GM21447 (cell line): ENCODE measurements around the gene ITGB5.

ENCODE experiments used
- ATAC-seq: cut with Tn5 transposase; IDR thresholded peaks from one replicate; pipeline ENCODE4 v1.9.1; 2021; ENCODE audit not compliant: unreplicated experiment

ITGB5 gene

GRCh38 chr3:124896824-124897526, 9.8 kb upstream of the ITGB5 start:
- ATAC-seq, result no peak

GRCh38 chr3:124895756-124896155, 8.6 kb upstream of the ITGB5 start:
- ATAC-seq, result no peak

GRCh38 chr3:124893526-124893925, 6.4 kb upstream of the ITGB5 start:
- ATAC-seq, result no peak

DNA sequence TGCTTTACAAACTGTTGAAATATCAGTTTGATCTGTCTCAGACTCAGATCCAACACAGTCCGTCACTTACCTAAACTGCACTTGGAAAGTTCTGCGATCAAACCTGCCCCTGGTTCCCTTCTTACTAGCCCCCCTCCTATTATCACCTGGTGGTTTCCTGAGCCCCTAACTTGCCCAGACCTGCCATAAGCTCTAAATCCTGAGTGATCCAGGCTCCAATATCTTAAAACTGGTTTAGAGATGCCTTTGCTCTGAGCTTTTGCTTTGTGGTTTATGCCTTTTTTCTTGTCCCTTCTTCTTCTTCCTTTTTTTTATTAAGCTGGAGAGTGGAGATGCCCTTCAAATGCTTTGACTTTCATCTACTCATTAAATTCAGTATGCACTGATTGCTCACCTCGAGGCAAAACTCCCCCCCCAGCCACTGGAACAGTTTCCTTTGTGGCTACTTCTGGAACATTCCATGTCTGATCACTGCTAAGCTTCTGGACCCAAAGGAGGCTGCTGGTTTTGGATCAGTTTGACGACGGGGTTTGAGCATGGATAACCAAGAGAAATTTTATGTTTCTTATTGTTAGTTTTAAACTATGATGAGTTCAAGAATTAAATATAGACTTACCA, 3.5 kb upstream of the ITGB5 start:
- no peak for ATAC-seq

- no peak for ATAC-seq
Observed at GRCh38 chr3:124888482-124889441, 1.6 kb upstream of the ITGB5 start.

DNA sequence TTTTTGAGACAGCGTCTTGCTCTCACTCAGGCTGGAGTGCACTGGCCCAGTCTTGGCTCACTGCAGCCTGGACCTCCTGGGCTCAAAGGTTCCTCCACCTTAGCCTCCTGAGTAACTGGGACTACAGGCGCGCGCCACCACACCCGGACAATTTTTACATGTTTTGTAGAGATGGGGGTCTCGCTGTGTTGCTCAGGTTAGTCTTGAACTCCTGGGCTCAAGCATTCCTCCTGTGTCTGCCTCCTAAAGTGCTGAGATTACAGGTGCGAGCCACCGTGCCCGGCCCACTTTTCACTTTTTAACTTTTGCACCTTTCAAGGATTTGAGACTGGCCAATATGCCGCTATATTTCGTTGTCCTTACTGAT, 750 bp upstream of the ITGB5 start:
- no peak for ATAC-seq

- ATAC-seq, result peak; percentile 44
Observed at GRCh38 chr3:124886168-124887056, 753 bp downstream of the ITGB5 start.

- no peak for ATAC-seq
Observed at GRCh38 chr3:124885466-124886167, 1.5 kb downstream of the ITGB5 start.

- no peak for ATAC-seq
Observed at GRCh38 chr3:124884474-124885101, 2.6 kb downstream of the ITGB5 start.

DNA sequence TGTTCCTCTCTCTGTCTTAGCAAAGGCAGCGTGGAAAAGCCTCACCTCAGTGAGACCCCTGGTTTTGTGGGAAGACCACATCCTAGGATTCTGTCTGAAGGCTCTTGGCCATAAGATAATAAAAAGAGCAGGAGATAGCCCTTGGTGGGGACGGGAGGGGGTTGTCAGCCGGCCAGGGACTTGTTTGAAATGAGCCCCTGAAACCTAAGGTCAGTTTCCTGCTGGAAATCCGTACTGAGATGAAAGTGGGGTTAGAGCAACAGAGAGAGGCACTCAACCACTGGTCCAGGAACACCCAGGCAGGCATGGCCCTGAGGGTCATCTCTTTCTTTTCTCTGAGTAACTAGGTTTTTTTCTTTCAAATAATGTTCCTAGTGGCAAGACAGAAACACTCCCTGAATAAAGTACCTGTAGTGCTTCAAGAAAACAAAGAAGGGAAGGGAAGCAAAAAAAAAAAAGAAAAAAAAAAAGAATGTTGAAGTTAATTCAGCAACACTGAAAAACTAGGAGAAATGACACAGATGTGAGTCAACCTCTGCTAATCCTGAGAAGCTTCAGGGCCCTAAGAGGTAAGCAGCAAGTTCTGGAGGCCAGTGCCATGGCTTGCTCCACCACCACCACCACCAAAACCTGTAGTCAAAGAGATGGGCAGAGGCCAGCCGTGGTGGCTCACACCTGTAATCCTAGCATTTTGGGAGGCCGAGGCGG, 3.2 kb downstream of the ITGB5 start:
- no peak for ATAC-seq

GRCh38 chr3:124882816-124883747, 4.1 kb downstream of the ITGB5 start:
- no peak for ATAC-seq

DNA sequence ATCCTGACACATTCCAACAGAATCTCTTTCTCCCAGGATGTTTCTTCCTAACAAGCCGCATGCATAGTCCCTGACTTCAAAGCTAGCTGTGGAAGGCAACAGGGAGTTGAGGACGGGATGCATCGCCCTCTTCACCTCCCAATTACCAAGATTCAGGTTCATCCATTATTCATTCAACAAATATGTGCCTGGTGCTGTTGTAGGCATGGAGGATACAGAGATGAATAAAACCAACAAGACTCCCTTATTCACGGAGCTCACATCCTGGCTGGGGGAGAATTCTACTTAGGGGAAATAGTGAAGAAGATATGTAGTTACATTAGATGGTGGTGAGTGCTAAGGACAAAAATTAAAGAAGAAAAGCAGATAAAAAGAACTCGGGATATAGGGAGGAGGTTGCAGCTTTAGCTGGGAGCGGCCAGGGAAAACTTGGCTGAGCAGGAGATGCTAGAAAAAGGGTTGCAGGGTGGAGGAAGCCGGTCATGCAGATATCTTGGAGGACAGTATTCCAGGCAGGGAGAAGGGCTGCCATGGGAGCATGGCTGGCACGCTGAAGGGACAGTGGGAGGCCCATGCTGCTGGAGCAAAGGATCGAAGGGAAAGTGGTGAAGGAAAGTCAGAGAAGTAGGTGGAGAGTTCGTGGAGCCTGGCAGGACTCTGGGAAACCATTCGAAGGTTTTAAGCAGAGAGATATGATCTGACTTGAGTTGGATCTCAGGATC, 5.0 kb downstream of the ITGB5 start:
- no peak for ATAC-seq

DNA sequence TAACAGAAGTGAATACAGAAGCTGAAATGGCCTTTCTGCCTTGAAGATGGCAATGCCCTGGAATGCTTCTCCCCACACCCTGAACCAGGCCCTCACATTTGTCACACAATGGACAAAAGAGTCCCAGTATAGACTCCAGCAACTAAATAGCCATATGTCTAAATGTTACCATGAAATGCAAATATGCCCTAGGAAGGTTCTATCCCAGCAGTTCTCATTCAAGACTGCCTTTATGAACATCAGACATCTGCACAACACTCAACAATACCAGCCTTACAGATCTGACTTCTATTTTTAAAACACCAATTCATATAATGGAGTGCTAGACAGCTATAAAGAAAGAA, 7.9 kb downstream of the ITGB5 start:
- ATAC-seq, result no peak

- peak; percentile 82 for ATAC-seq
Observed at GRCh38 chr3:124878561-124879336, 8.4 kb downstream of the ITGB5 start.

- ATAC-seq, result no peak
Observed at GRCh38 chr3:124877674-124878073, 9.5 kb downstream of the ITGB5 start.

DNA sequence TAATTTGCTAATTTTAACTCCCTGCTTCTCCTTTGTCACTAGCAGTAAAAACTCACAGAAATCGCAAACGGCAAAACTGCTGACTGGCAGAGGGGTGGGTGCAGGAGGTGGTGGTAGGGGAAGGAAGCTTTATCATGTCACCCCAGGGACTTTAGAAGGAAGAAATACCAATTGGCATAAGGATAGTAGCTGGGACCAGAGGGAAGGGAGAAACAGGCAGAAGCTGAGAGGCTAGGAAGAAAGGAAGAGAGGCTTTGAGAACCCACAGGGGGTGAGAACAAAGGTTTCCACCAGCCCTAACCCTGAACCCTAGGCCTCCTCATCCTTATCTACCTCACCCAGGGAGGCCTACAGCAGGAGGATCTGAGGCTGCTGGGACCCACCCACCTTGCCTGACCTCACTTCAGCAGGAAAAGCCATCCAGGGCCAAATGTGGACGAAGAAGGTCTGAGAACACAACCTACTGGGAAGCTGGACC, 10.7 kb downstream of the ITGB5 start:
- ATAC-seq, result no peak

DNA sequence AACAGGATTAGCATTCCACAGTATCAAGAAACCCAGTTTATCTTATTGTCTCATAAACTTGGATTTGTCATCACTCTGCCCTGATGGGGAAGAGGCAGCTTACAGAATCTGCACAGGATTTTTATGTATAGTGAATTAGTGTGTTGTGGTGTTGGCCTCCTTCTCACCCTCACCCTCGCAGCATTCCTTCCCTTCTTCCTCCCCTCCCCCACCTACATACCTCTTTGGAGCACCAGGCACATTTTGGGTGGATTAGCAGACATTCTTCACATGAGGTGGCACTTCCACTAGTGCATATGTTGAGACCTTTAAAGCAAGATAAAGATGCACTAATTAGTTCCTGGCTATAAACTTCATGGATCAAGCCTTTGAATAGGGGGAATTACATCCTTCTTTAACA, 13.9 kb downstream of the ITGB5 start:
- no peak for ATAC-seq
